ENCODE data around the gene KRT35. TPM values are rescaled to one million over a fixed set of nuclear protein-coding genes. Genes with fewer than 3 reads are reported as not detected.

Gene KRT35
- polyA plus RNA-seq (2013), result not detected in 2 replicates

GRCh38 chr17:41481036-41481435, at the start of gene KRT35:
Gene KRT35, minus strand, starts transcription at chr17:41481151. Its CDS starts 54 bp downstream, at chr17:41481097.
- WGBS (ENCODE audit: extremely low coverage, insufficient coverage, insufficient read length), result no CpG with 5 or more reads among the region's 2 CpGs
- Histone ChIP-seq H4K8ac (ENCODE audit: low read depth, low read length) (no peak within 1 kb of the TSS), H4K12ac (ENCODE audit: low read depth, low read length) (no peak within 1 kb of the TSS)

GRCh38 chr17:41530062-41531048, 49.4 kb upstream of the KRT35 start:
- H3K4me1 ChIP-seq (ENCODE audit: control insufficient read depth in 1 of 2, insufficient read depth in 2 of 2, low read length in 2 of 2), result peaks cover 31 to 42% of the 10 kb centered on the region in 2 experiments
- peak overlapping the region; percentile 93 for H2AK5ac ChIP-seq (ENCODE audit: low read length)
- peak overlapping the region; percentile 24 for H2AFZ ChIP-seq (ENCODE audit: insufficient read depth, low read length, poor library complexity)
- peaks cover 2 to 5% of the 10 kb centered on the region in 2 experiments for H3K36me3 ChIP-seq (ENCODE audit: control insufficient read depth in 1 of 2, insufficient read depth in 2 of 2, low read length in 2 of 2)
- H3K4ac ChIP-seq (ENCODE audit: low read depth, low read length), result peak overlapping the region; percentile 77
- H3K79me2 ChIP-seq (ENCODE audit: control insufficient read depth, insufficient read depth, low read length, poor library complexity), result peaks cover 18% of the 10 kb centered on the region
- H3K14ac ChIP-seq (ENCODE audit: low read length), result peak overlapping the region; percentile 81
- H3K27me3 ChIP-seq (ENCODE audit: insufficient read depth, low read length), result no peaks in the 10 kb centered on the region
- H3K23ac ChIP-seq (ENCODE audit: low read length), result no peak overlapping the region
- no peak overlapping the region for H3K4me3 ChIP-seq (ENCODE audit: low read depth, low read length)
- H3K27ac ChIP-seq (ENCODE audit: low read depth, low read length), result peak overlapping the region; percentile 92
- no CpG with 5 or more reads among the region's 8 CpGs for WGBS (ENCODE audit: extremely low coverage, insufficient coverage, insufficient read length)
- H3K79me1 ChIP-seq (ENCODE audit: low read length), result peaks cover 34% of the 10 kb centered on the region
- H3K18ac ChIP-seq (ENCODE audit: low read length), result peak overlapping the region; percentile 89
- no peak overlapping the region for H3K9ac ChIP-seq (ENCODE audit: low read length)
- H4K12ac ChIP-seq (ENCODE audit: low read depth, low read length), result no peak overlapping the region
- peak overlapping the region; percentile 94 for H2BK5ac ChIP-seq (ENCODE audit: low read depth, low read length, poor library complexity)
- H2BK120ac ChIP-seq (ENCODE audit: insufficient read depth, low read length, poor library complexity), result peak overlapping the region; percentile 91
- peak overlapping the region; percentile 73 for H4K8ac ChIP-seq (ENCODE audit: low read depth, low read length)
- peak overlapping the region; percentile 96 for H4K91ac ChIP-seq (ENCODE audit: low read depth, low read length)
- no peaks in the 10 kb centered on the region for H3K9me3 ChIP-seq (ENCODE audit: insufficient read depth, low read depth, low read length)
- H3K4me2 ChIP-seq (ENCODE audit: low read length), result peak overlapping the region; percentile 41
- peak; percentile 93 to 96 for DNase-seq
- peak overlapping the region; percentile 91 for H2BK12ac ChIP-seq (ENCODE audit: low read length)

More at GRCh38 chr17:41481036-41481435, at the start of gene KRT35:
- no peaks in the 10 kb centered on the region for H3K79me2 ChIP-seq (ENCODE audit: control insufficient read depth, insufficient read depth, low read length, poor library complexity)
- H3K14ac ChIP-seq (ENCODE audit: low read length), result no peak within 1 kb of the TSS
- H3K27me3 ChIP-seq (ENCODE audit: insufficient read depth, low read length), result no peaks in the 10 kb centered on the region
- no peaks in the 10 kb centered on the region for H3K4me1 ChIP-seq (ENCODE audit: control insufficient read depth in 1 of 2, insufficient read depth in 2 of 2, low read length in 2 of 2)
- H3K79me1 ChIP-seq (ENCODE audit: low read length), result no peaks in the 10 kb centered on the region
- H3K4me3 ChIP-seq (ENCODE audit: low read depth, low read length), result no peak within 1 kb of the TSS
- H3K18ac ChIP-seq (ENCODE audit: low read length), result no peak within 1 kb of the TSS
- H2BK12ac ChIP-seq (ENCODE audit: low read length), result no peak within 1 kb of the TSS
- no peak within 1 kb of the TSS for H3K23ac ChIP-seq (ENCODE audit: low read length)
- no peak within 1 kb of the TSS for H2AK5ac ChIP-seq (ENCODE audit: low read length)
- DNase-seq, result no peak
- H2AFZ ChIP-seq (ENCODE audit: insufficient read depth, low read length, poor library complexity), result no peak within 1 kb of the TSS
- no peak within 1 kb of the TSS for H2BK5ac ChIP-seq (ENCODE audit: low read depth, low read length, poor library complexity)
- H3K36me3 ChIP-seq (ENCODE audit: control insufficient read depth in 1 of 2, insufficient read depth in 2 of 2, low read length in 2 of 2), result no peaks in the 10 kb centered on the region
- no peak within 1 kb of the TSS for H3K4me2 ChIP-seq (ENCODE audit: low read length)
- no peak within 1 kb of the TSS for H4K91ac ChIP-seq (ENCODE audit: low read depth, low read length)
- no peaks in the 10 kb centered on the region for H3K9me3 ChIP-seq (ENCODE audit: insufficient read depth, low read depth, low read length)
- H3K4ac ChIP-seq (ENCODE audit: low read depth, low read length), result no peak within 1 kb of the TSS
- H3K9ac ChIP-seq (ENCODE audit: low read length), result no peak within 1 kb of the TSS
- H3K27ac ChIP-seq (ENCODE audit: low read depth, low read length), result no peak within 1 kb of the TSS
- no peak within 1 kb of the TSS for H2BK120ac ChIP-seq (ENCODE audit: insufficient read depth, low read length, poor library complexity)

GRCh38 chr17:41529491-41529915, 48.6 kb upstream of the KRT35 start:
- peaks cover 26 to 36% of the 10 kb centered on the region in 2 experiments for H3K4me1 ChIP-seq (ENCODE audit: control insufficient read depth in 1 of 2, insufficient read depth in 2 of 2, low read length in 2 of 2)
- peak; percentile 37 to 62 for DNase-seq
- peak overlapping the region; percentile 86 for H4K91ac ChIP-seq (ENCODE audit: low read depth, low read length)
- H2AFZ ChIP-seq (ENCODE audit: insufficient read depth, low read length, poor library complexity), result peak overlapping the region; percentile 24
- peak overlapping the region; percentile 91 for H2BK12ac ChIP-seq (ENCODE audit: low read length)
- peaks cover 33% of the 10 kb centered on the region for H3K79me1 ChIP-seq (ENCODE audit: low read length)
- H3K4ac ChIP-seq (ENCODE audit: low read depth, low read length), result peak overlapping the region; percentile 60
- no peak overlapping the region for H3K4me3 ChIP-seq (ENCODE audit: low read depth, low read length)
- no peaks in the 10 kb centered on the region for H3K9me3 ChIP-seq (ENCODE audit: insufficient read depth, low read depth, low read length)
- WGBS (ENCODE audit: extremely low coverage, insufficient coverage, insufficient read length), result no CpG with 5 or more reads among the region's 5 CpGs
- peak overlapping the region; percentile 74 for H3K14ac ChIP-seq (ENCODE audit: low read length)
- H3K23ac ChIP-seq (ENCODE audit: low read length), result no peak overlapping the region
- no peaks in the 10 kb centered on the region for H3K27me3 ChIP-seq (ENCODE audit: insufficient read depth, low read length)
- peak overlapping the region; percentile 92 for H3K27ac ChIP-seq (ENCODE audit: low read depth, low read length)
- peaks cover 18% of the 10 kb centered on the region for H3K79me2 ChIP-seq (ENCODE audit: control insufficient read depth, insufficient read depth, low read length, poor library complexity)
- peak overlapping the region; percentile 41 for H3K4me2 ChIP-seq (ENCODE audit: low read length)
- peaks cover 11 to 13% of the 10 kb centered on the region in 2 experiments for H3K36me3 ChIP-seq (ENCODE audit: control insufficient read depth in 1 of 2, insufficient read depth in 2 of 2, low read length in 2 of 2)
- peak overlapping the region; percentile 20 for H4K12ac ChIP-seq (ENCODE audit: low read depth, low read length)
- no peak overlapping the region for H3K9ac ChIP-seq (ENCODE audit: low read length)
- H2BK5ac ChIP-seq (ENCODE audit: low read depth, low read length, poor library complexity), result peak overlapping the region; percentile 87
- H2AK5ac ChIP-seq (ENCODE audit: low read length), result peak overlapping the region; percentile 55
- H4K8ac ChIP-seq (ENCODE audit: low read depth, low read length), result peak overlapping the region; percentile 73
- H2BK120ac ChIP-seq (ENCODE audit: insufficient read depth, low read length, poor library complexity), result peak overlapping the region; percentile 91
- H3K18ac ChIP-seq (ENCODE audit: low read length), result peak overlapping the region; percentile 81

GRCh38 chr17:41528959-41529353, 48.0 kb upstream of the KRT35 start:
- Histone ChIP-seq H3K23ac (ENCODE audit: low read length) (no peak overlapping the region), H4K8ac (ENCODE audit: low read depth, low read length) (peak overlapping the region; percentile 73), H3K27me3 (ENCODE audit: insufficient read depth, low read length) (no peaks in the 10 kb centered on the region), H3K9ac (ENCODE audit: low read length) (peak overlapping the region; percentile 2), H2BK120ac (ENCODE audit: insufficient read depth, low read length, poor library complexity) (peak overlapping the region; percentile 91), H2AK5ac (ENCODE audit: low read length) (peak overlapping the region; percentile 55), H3K18ac (ENCODE audit: low read length) (peak overlapping the region; percentile 81), H3K36me3 (ENCODE audit: control insufficient read depth in 1 of 2, insufficient read depth in 2 of 2, low read length in 2 of 2) (peaks cover 16 to 19% of the 10 kb centered on the region in 2 experiments), H3K79me2 (ENCODE audit: control insufficient read depth, insufficient read depth, low read length, poor library complexity) (peaks cover 18% of the 10 kb centered on the region), H3K27ac (ENCODE audit: low read depth, low read length) (peak overlapping the region; percentile 92), H3K14ac (ENCODE audit: low read length) (peak overlapping the region; percentile 74), H4K91ac (ENCODE audit: low read depth, low read length) (peak overlapping the region; percentile 86), H4K12ac (ENCODE audit: low read depth, low read length) (no peak overlapping the region), H3K9me3 (ENCODE audit: insufficient read depth, low read depth, low read length) (no peaks in the 10 kb centered on the region), H2BK5ac (ENCODE audit: low read depth, low read length, poor library complexity) (peak overlapping the region; percentile 87), H2AFZ (ENCODE audit: insufficient read depth, low read length, poor library complexity) (no peak overlapping the region), H2BK12ac (ENCODE audit: low read length) (peak overlapping the region; percentile 91), H3K4ac (ENCODE audit: low read depth, low read length) (peak overlapping the region; percentile 60), H3K4me2 (ENCODE audit: low read length) (no peak overlapping the region), H3K4me1 (ENCODE audit: control insufficient read depth in 1 of 2, insufficient read depth in 2 of 2, low read length in 2 of 2) (peaks cover 26 to 36% of the 10 kb centered on the region in 2 experiments), H3K4me3 (ENCODE audit: low read depth, low read length) (no peak overlapping the region), H3K79me1 (ENCODE audit: low read length) (peaks cover 33% of the 10 kb centered on the region)
- WGBS (ENCODE audit: extremely low coverage, insufficient coverage, insufficient read length), result no CpG with 5 or more reads among the region's 10 CpGs
- DNase-seq, result peak; percentile 57 to 81

Data from trophoblast cell (in vitro differentiated cells and primary cell).